Measurements from ENCODE around the gene BTN3A1.
A peak's percentile ranks its signal among the peaks of the same experiment; 100 is the strongest.
"Not testable (repeated sequence)": the region's sequence is repeated elsewhere in the genome, so short reads cannot be mapped to it uniquely, and the experiment has no call there.

BTN3A1 gene

DNA sequence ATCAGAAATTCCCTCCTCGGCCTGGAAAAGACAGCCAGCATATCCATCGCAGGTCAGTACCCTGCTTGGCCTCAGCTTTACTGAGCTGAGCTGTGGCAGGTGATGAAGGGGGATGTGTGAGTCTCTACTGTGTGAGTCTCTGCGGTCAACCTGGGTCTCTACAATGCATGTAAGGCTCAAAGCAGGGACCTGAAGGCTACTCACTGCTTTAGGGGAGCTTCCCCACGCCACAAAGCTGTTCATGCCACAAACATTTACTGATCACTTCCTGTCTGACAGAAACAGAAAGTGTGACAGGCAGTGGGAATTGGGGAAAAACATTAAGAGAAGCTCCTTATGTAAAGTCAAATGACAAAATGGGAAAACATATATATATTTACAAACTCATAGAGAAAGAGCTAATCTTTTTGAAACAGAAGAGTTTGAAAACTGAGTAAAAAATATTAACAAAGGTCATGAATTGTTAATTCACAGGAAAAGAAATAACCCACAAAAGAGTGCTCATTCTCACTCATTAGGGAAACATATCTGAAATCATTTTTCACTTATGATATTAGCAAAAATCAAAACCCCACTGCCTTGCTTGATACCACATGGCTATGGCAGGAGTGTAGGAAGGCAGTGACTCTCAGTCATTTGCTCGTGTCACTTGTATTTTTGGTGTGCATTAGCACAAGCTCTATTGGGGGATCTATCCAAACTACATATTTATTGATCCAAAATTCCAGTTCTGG, 44.0 kb downstream of the BTN3A1 start:
- no peak for DNase-seq

DNA sequence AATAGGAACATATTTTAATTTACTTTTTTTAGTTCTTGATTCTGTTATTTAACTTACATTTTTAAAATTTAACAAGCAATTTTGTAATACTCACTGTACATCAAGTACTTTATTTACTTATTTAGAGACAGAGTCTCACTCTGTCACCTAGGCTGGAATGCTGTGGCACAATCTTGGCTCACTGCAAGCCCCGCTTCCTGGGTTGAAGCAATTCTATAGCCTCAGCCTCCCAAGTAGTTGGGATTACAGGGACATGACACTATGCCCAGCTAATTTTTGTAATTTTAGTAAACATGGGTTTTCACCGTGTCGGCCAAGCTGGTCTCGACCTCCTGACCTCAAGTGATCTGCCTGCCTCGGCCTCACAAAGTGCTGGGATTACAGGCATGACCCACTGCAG, 45.2 kb downstream of the BTN3A1 start:
- DNase-seq, result no peak

DNA sequence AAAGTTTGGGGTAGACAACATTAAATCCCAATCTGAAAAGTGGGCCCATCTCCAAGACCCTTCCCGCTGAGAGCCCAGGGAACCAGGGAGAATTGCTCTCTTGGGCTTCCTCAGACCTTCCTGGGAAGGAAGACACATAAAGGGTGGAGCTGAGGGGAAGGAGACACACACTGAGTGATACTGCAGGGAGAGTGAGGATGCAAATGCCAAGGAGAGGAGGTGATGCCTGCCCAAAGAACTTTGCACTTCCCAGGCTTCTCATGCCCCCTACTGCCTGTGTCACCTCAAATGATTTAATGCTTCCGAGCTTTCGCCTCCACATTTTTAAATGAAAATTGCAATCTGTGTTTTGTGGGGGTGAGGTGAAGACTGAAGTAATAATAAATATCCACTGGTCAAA, 48.2 kb downstream of the BTN3A1 start:
- DNase-seq, result no peak

- no peak for DNase-seq
These were observed 50.7 kb downstream of the BTN3A1 start for GRCh38 chr6:26452631-26453235.

DNA sequence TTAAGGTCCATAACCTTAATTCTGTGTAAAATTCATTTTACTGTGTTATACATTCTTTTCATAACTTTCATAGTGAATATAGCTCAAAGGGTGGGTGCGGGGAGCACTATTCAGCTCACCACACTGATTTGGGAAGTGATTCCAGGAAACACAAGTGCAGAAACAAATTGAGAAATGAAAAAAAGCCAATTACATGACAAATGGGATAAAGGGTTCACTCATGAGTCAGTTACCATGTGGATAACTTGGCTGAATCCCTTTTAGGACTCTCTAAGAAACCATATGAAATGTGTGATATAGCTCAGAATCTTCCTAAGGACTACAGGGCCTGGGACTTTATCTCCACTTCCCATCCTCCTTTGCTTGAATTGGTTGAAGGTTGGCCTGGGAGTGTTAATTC, 52.6 kb downstream of the BTN3A1 start:
- DNase-seq, result no peak

GRCh38 chr6:26455357-26455970, 53.4 kb downstream of the BTN3A1 start:
- no peak for DNase-seq

DNA sequence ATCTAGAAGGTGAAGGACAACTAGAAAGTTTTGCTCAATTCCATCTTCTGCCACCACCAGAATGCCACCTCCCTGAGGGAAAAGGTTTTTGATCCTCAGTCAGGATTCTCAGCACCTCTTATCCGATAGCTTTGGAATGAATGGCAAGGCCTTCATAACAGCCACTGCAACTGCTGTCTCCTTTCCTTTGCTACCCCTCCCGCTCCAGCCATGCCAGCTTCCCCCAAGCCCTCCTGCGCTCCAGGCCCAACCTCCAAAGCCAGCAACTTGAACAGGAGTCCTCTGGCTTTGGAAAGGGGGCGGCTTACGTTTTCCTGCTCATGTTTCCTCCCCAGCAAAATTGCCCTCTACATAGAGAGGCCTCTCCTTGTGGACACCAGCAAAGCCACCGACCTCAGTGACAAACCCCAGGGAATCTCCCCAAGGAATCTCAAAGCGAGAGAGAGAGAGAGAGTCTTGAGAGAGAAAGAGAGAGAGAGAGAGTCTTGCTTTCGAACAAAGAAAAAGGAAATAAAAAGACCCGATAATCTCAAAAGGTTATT, 55.3 kb downstream of the BTN3A1 start:
- peak in 1 of 2 donors; percentile 72 for DNase-seq

DNA sequence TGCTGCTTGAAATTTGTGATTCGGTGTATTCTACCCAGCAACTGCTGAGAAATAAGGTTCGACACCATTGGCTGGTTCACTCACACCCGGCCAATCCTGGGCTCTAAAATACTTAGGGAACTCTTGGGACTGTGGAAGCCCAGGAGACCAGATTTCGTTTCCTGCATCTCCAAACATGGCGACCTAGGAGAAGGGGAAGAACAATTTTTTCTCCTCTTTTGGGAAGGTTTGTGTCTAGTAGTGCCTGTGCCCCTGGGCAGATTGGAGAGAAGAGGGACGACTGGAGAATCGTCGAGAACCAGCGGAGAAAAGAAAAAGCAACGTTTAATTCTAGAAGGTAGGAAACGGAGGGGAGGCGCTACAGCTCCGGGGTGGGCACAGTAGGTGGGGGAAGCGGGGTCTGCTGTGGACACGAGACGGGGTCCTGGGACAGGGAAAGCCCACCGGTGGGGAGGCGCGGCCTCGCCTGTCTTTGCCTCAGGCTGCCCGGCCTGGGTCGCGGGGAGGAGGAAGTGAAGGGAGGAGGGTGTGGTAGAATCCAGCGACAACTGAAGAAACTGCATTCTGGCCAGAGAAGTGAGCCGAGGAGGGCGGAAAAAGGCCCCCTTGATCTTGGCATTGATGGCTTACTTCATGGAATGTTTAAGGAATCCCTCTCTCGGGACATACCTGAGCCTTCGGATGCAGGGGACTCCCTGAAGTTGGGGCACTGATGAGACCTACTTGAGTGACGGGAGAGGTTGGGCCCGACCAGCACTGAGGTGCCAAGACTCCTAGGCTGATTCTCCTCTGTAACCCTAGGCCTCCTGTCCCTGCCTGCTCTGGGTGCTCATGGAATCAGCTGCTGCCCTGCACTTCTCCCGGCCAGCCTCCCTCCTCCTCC, 56.0 kb downstream of the BTN3A1 start, which contains the start of gene BTN2A1:
BTN2A1 (plus strand) TSS at position 150 of the 883 bp plus-strand sequence; CDS start at position 832, 682 bp downstream.
- DNase-seq, result peak; percentile 71 to 96

- no peak for DNase-seq
These were observed 57.1 kb downstream of the BTN3A1 start for GRCh38 chr6:26459023-26459810.

GRCh38 chr6:26461353-26461752, 59.3 kb downstream of the BTN3A1 start:
- not testable (repeated sequence) for DNase-seq

DNA sequence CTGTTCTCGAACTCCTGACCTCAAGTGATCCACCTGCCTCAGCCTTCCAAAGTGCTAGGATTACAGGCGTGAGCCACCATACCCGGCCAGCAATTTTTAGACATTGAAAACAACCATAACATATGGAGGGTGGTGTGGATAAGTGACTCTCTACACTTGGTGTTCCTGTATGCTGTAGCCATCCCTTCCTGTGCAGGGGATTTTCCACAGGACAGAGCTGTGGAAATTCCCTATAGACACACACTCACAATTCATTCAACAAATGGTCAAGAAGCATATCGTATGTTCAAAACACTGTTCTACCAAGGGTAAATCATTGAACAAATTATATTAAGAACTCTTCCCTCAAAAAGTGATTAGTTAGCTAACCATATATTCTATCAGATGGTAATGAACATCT, 61.9 kb downstream of the BTN3A1 start:
- DNase-seq, result no peak

GRCh38 chr6:26464416-26465131, 62.5 kb downstream of the BTN3A1 start:
- no peak for DNase-seq
